WTC11 (cell line): ENCODE measurements around the gene OR5K1.

Source experiments
- CREM ChIP-seq: sonication (generic); formaldehyde crosslinking; IDR thresholded peaks from 2 replicates; pipeline ENCODE4 v1.8.1; 2022; ENCODE audit warnings: mild to moderate bottlenecking, missing genetic modification reagents, moderate library complexity
- TCF7 ChIP-seq: sonication (generic); formaldehyde crosslinking; IDR thresholded peaks from 2 replicates; pipeline ENCODE4 v1.8.0; 2022; ENCODE audit warnings: mild to moderate bottlenecking, low read depth, missing genetic modification reagents, moderate library complexity
- ZNF232 ChIP-seq: sonication (generic); formaldehyde crosslinking; IDR thresholded peaks from 2 replicates; pipeline ENCODE4 v1.8.0; 2022; ENCODE audit warnings: mild to moderate bottlenecking, missing genetic modification reagents
- TF ChIP-seq, protein P1 (sequence below): sonication (generic); formaldehyde crosslinking; IDR thresholded peaks from 2 replicates; pipeline ENCODE4 v1.8.1; 2022; ENCODE audit warnings: low read depth, missing genetic modification reagents, borderline replicate concordance

DNA sequence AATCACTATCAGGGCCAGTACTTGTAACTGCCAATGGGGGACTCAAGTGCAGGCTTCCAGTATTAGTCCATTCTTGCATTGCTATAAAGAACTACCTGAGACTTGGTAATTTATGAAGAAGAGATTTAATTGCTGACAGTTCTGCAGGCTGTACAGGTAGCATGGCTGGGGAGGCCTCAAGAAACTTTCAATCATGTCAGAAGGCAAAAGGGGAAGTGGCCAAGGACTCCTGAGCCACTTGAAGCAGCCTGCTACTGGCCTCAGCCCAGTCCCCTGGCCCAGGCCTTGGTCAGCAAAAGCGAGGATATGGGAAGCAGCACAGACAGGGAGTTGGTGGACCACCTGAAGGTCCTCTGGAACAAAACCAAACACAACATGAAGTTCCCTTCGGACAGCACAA lies 29.2 kb upstream of the OR5K1 start:
- TF ChIP-seq CREM (no peak), TCF7 (CRISPR knock-in tag) (no peak), ZNF232 (CRISPR knock-in tag) (no peak)
- TF ChIP-seq, protein P1, sequence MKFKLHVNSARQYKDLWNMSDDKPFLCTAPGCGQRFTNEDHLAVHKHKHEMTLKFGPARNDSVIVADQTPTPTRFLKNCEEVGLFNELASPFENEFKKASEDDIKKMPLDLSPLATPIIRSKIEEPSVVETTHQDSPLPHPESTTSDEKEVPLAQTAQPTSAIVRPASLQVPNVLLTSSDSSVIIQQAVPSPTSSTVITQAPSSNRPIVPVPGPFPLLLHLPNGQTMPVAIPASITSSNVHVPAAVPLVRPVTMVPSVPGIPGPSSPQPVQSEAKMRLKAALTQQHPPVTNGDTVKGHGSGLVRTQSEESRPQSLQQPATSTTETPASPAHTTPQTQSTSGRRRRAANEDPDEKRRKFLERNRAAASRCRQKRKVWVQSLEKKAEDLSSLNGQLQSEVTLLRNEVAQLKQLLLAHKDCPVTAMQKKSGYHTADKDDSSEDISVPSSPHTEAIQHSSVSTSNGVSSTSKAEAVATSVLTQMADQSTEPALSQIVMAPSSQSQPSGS (CRISPR knock-in tag): no peak
